ENCODE results near the gene EID3. TPM values are rescaled to one million over a fixed set of nuclear protein-coding genes. Genes with fewer than 3 reads are reported as not detected.

Gene EID3
- total RNA-seq, 1 donor: 19.2 TPM

GRCh38 chr12:104280111-104280510 is 23.4 kb upstream of the EID3 start:
- Histone ChIP-seq H3K4me2 (ENCODE audit: insufficient read depth, low read length) (peak overlapping the region; percentile 56), H3K9me3 (ENCODE audit: low read depth, low read length) (no peaks in the 10 kb centered on the region), H3K27ac (ENCODE audit: low read depth, low read length) (peak overlapping the region; percentile 83), H4K20me1 (ENCODE audit: insufficient read depth, low read length) (no peaks in the 10 kb centered on the region), H3K4me1 (ENCODE audit: insufficient read depth, low read length) (peaks cover 42% of the 10 kb centered on the region), H3K27me3 (ENCODE audit: insufficient read depth, low read length) (no peaks in the 10 kb centered on the region), H3K79me2 (ENCODE audit: insufficient read depth, low read length) (no peaks in the 10 kb centered on the region), H2AFZ (ENCODE audit: low read length) (peak overlapping the region; percentile 20), H3K4me3 (ENCODE audit: insufficient read depth, low read length) (peak overlapping the region; percentile 11), H3K36me3 (ENCODE audit: insufficient read depth, low read length) (no peaks in the 10 kb centered on the region)
- TF ChIP-seq CTCF (IDR thresholded peaks at IDR 0.05; ENCODE audit: extremely low read depth, low read depth, low read length): no peak
- no peak for DNase-seq (ENCODE audit: insufficient read length, low spot score, missing footprints)

GRCh38 chr12:104280717-104281458 is 22.7 kb upstream of the EID3 start:
- no peak for TF ChIP-seq CTCF (IDR thresholded peaks at IDR 0.05; ENCODE audit: extremely low read depth, low read depth, low read length)
- Histone ChIP-seq H3K4me1 (ENCODE audit: insufficient read depth, low read length) (peaks cover 49% of the 10 kb centered on the region), H4K20me1 (ENCODE audit: insufficient read depth, low read length) (no peaks in the 10 kb centered on the region), H3K4me2 (ENCODE audit: insufficient read depth, low read length) (peak overlapping the region; percentile 56), H3K27ac (ENCODE audit: low read depth, low read length) (peak overlapping the region; percentile 83), H3K27me3 (ENCODE audit: insufficient read depth, low read length) (no peaks in the 10 kb centered on the region), H3K36me3 (ENCODE audit: insufficient read depth, low read length) (no peaks in the 10 kb centered on the region), H3K4me3 (ENCODE audit: insufficient read depth, low read length) (peak overlapping the region; percentile 11), H3K79me2 (ENCODE audit: insufficient read depth, low read length) (no peaks in the 10 kb centered on the region), H3K9me3 (ENCODE audit: low read depth, low read length) (no peaks in the 10 kb centered on the region), H2AFZ (ENCODE audit: low read length) (no peak overlapping the region)
- peak; percentile 90 for DNase-seq (ENCODE audit: insufficient read length, low spot score, missing footprints)

GRCh38 chr12:104281636-104282035 is 21.9 kb upstream of the EID3 start:
- Histone ChIP-seq H3K4me3 (ENCODE audit: insufficient read depth, low read length) (no peak overlapping the region), H3K4me2 (ENCODE audit: insufficient read depth, low read length) (no peak overlapping the region), H3K36me3 (ENCODE audit: insufficient read depth, low read length) (no peaks in the 10 kb centered on the region), H3K79me2 (ENCODE audit: insufficient read depth, low read length) (no peaks in the 10 kb centered on the region), H3K4me1 (ENCODE audit: insufficient read depth, low read length) (peaks cover 51% of the 10 kb centered on the region), H3K9me3 (ENCODE audit: low read depth, low read length) (no peaks in the 10 kb centered on the region), H4K20me1 (ENCODE audit: insufficient read depth, low read length) (no peaks in the 10 kb centered on the region), H3K27me3 (ENCODE audit: insufficient read depth, low read length) (no peaks in the 10 kb centered on the region), H3K27ac (ENCODE audit: low read depth, low read length) (peak overlapping the region; percentile 64), H2AFZ (ENCODE audit: low read length) (no peak overlapping the region)
- no peak for TF ChIP-seq CTCF (IDR thresholded peaks at IDR 0.05; ENCODE audit: extremely low read depth, low read depth, low read length)
- no peak for DNase-seq (ENCODE audit: insufficient read length, low spot score, missing footprints)

DNA sequence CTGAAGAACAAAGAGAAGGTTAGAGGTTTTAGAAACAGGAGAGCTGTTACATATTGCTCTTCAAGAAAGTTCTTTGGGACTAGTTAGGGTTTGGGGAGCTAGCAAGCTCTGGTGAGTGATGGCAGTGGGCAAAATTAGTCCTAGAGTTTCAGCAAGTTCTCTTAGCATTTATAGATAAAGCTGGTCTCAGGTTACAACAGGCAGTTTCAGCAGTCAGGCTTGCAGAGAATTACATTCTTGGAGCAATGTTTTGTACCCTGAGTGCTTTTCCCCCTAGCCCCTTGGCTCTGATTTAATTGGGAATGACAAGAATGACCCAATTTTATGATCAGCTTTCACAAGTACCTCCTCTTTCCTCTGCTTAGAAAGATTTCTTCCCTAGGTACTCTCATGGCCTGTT is 21.4 kb upstream of the EID3 start:
- no peaks in the 10 kb centered on the region for H3K36me3 ChIP-seq (ENCODE audit: insufficient read depth, low read length)
- no peak overlapping the region for H3K4me3 ChIP-seq (ENCODE audit: insufficient read depth, low read length)
- H3K27me3 ChIP-seq (ENCODE audit: insufficient read depth, low read length): no peaks in the 10 kb centered on the region
- H3K27ac ChIP-seq (ENCODE audit: low read depth, low read length): peak overlapping the region; percentile 64
- no peak for DNase-seq (ENCODE audit: insufficient read length, low spot score, missing footprints)
- H2AFZ ChIP-seq (ENCODE audit: low read length): peak overlapping the region; percentile 51
- peaks cover 48% of the 10 kb centered on the region for H3K4me1 ChIP-seq (ENCODE audit: insufficient read depth, low read length)
- TF ChIP-seq CTCF (IDR thresholded peaks at IDR 0.05; ENCODE audit: extremely low read depth, low read depth, low read length): no peak
- peaks cover 4% of the 10 kb centered on the region for H3K79me2 ChIP-seq (ENCODE audit: insufficient read depth, low read length)
- H4K20me1 ChIP-seq (ENCODE audit: insufficient read depth, low read length): peaks cover 3% of the 10 kb centered on the region
- H3K4me2 ChIP-seq (ENCODE audit: insufficient read depth, low read length): no peak overlapping the region
- no peaks in the 10 kb centered on the region for H3K9me3 ChIP-seq (ENCODE audit: low read depth, low read length)
